SK-N-SH (cell line): Measurements from ENCODE around the gene TTN. TPM values are rescaled to one million over a fixed set of nuclear protein-coding genes. Genes with fewer than 3 reads are reported as not detected.

Experiments used
- CTCF ChIA-PET: fragments of 300-600, 350-600 bp; formaldehyde crosslinking; extraction: SDS; loops from one replicate; lab custom pipeline; 2021; lab: Yijun Ruan, JAX
- POLR2A ChIA-PET: fragments of 350-600 bp; sonication (Branson Sonifier 250); formaldehyde crosslinking; extraction: SDS; loops from one replicate; lab custom pipeline; 2020; ENCODE audit warnings: antibody characterized with exemption, inconsistent platforms; lab: Yijun Ruan, JAX
- DNase-seq: peaks from one replicate; pipeline ENCODE4 v3.0.0; 2012
- H2AFZ ChIP-seq: fragments of 200-600 bp; sonication (generic); 2 replicates; pipeline ENCODE4 v1.8.1; 2016; ENCODE audit warnings: antibody characterized with exemption, mild to moderate bottlenecking, low read depth
- H3F3A ChIP-seq: fragments of 200-600 bp; sonication (generic); replicated peaks from 2 replicates; pipeline ENCODE3; 2016; ENCODE audit warnings: antibody characterized with exemption, mild to moderate bottlenecking; ENCODE audit not compliant: insufficient read depth
- H3K27ac ChIP-seq, 2 experiments: fragments of 200-500 bp in 1 of 2; fragments of 200-600 bp in 1 of 2; sonication (Bioruptor generic) in 1 of 2; sonication (generic), shearing (Covaris generic) in 1 of 2; 2 replicates each; pipeline versions ENCODE4 v1.5.1 to v1.6.1; 2014 to 2016; ENCODE audit warnings: low read depth in 2 of 2, inconsistent platforms in 1 of 2, low read length in 1 of 2, mild to moderate bottlenecking in 1 of 2, mixed read lengths in 1 of 2
- H3K27me3 ChIP-seq: fragments of 200-600 bp; sonication (generic), shearing (Covaris generic); 2 replicates; pipeline ENCODE4 v1.6.1; 2016; ENCODE audit warnings: mixed run types; ENCODE audit not compliant: insufficient read depth
- H3K36me3 ChIP-seq, 2 experiments: fragments of 200-500 bp in 1 of 2; fragments of 200-600 bp in 1 of 2; sonication (Bioruptor generic) in 1 of 2; sonication (generic) in 1 of 2; replicated peaks in 1 of 2; 2 replicates each; pipeline versions ENCODE3 to v1.5.1; 2014 to 2016; ENCODE audit warnings: low read length in 1 of 2, mild to moderate bottlenecking in 1 of 2; ENCODE audit not compliant: insufficient read depth in 2 of 2, control insufficient read depth in 1 of 2
- H3K4me1 ChIP-seq, 2 experiments: fragments of 200-500 bp in 1 of 2; fragments of 200-600 bp in 1 of 2; sonication (Bioruptor generic) in 1 of 2; sonication (generic), shearing (Covaris generic) in 1 of 2; 2 replicates each; pipeline versions ENCODE4 v1.5.1 to v1.6.1; 2014 to 2016; ENCODE audit warnings: low read depth in 1 of 2, low read length in 1 of 2, mixed run types in 1 of 2; ENCODE audit not compliant: insufficient read depth in 2 of 2, control insufficient read depth in 1 of 2
- H3K4me2 ChIP-seq: fragments of 200-600 bp; sonication (generic), shearing (Covaris generic); 2 replicates; pipeline ENCODE4 v1.6.1; 2017; ENCODE audit warnings: mixed run types
- H3K4me3 ChIP-seq, 2 experiments: fragments of 200-500 bp in 1 of 2; fragments of 200-600 bp in 1 of 2; sonication (Bioruptor generic) in 1 of 2; sonication (generic), shearing (Covaris generic) in 1 of 2; 2 replicates each; pipeline versions ENCODE4 v1.5.1 to v1.8.1; 2014 to 2016; ENCODE audit warnings: low read depth in 2 of 2, inconsistent platforms in 1 of 2, low read length in 1 of 2, mild to moderate bottlenecking in 1 of 2, mixed read lengths in 1 of 2, moderate library complexity in 1 of 2
- H3K79me2 ChIP-seq: fragments of 200-600 bp; sonication (generic); 2 replicates; pipeline ENCODE4 v1.8.1; 2017; ENCODE audit warnings: mild to moderate bottlenecking; ENCODE audit not compliant: insufficient read depth
- H3K9ac ChIP-seq: fragments of 200-600 bp; sonication (generic); 2 replicates; pipeline ENCODE4 v1.6.1; 2017; ENCODE audit warnings: mixed run types
- H3K9me2 ChIP-seq: fragments of 200-600 bp; sonication (generic); 2 replicates; pipeline ENCODE4 v1.6.1; 2017; ENCODE audit warnings: mixed run types
- H3K9me3 ChIP-seq: fragments of 200-600 bp; sonication (generic); 2 replicates; pipeline ENCODE4 v1.6.1; 2017; ENCODE audit warnings: mixed run types, mild to moderate bottlenecking, moderate library complexity
- H4K20me1 ChIP-seq: fragments of 200-600 bp; sonication (generic); 2 replicates; pipeline ENCODE4 v1.6.1; 2017; ENCODE audit warnings: mild to moderate bottlenecking, mixed run types; ENCODE audit not compliant: insufficient read depth
- CHD2 ChIP-seq: fragments of 150-350 bp; IDR thresholded peaks from 2 replicates; pipeline ENCODE4 v1.6.1; 2018; ENCODE audit warnings: low read length; ENCODE audit not compliant: partially characterized antibody
- CTCF ChIP-seq: fragments of 200-600 bp; sonication (generic); IDR thresholded peaks from 2 replicates; pipeline ENCODE4 v1.6.1; 2017; ENCODE audit warnings: antibody characterized with exemption, mild to moderate bottlenecking, moderate library complexity
- FOSL2 ChIP-seq: IDR thresholded peaks from 2 replicates; pipeline ENCODE4 v1.4.0; 2012; ENCODE audit warnings: low read depth, mild to moderate bottlenecking, moderate library complexity, borderline replicate concordance
- FOXJ3 ChIP-seq: sonication (generic); formaldehyde crosslinking; IDR thresholded peaks from 2 replicates; pipeline ENCODE4 v1.5.1; 2020; ENCODE audit warnings: mild to moderate bottlenecking, missing genetic modification reagents
- GATA2 ChIP-seq: sonication (generic); formaldehyde crosslinking; IDR thresholded peaks from 2 replicates; pipeline ENCODE4 v1.5.0; 2020; ENCODE audit warnings: mild to moderate bottlenecking, missing genetic modification reagents
- MXI1 ChIP-seq: IDR thresholded peaks from 2 replicates; pipeline ENCODE4 v1.6.1; 2012; ENCODE audit warnings: mild to moderate bottlenecking, low read depth, low read length, improper control_type of control experiment
- PBX3 ChIP-seq: IDR thresholded peaks from 2 replicates; pipeline ENCODE4; 2012
- SIN3A ChIP-seq: IDR thresholded peaks from 2 replicates; pipeline ENCODE4 v1.6.1; 2012; ENCODE audit warnings: low read depth, mild to moderate bottlenecking, low read length, moderate library complexity, borderline replicate concordance
- USF2 ChIP-seq: fragments of 150-350 bp; IDR thresholded peaks from 2 replicates; pipeline ENCODE4 v1.6.1; 2017; ENCODE audit warnings: antibody characterized with exemption, low read length, low read depth, borderline replicate concordance
- WGBS: methylation state at CpG from one replicate; pipeline ENCODE4 v1.1.6; 2017; ENCODE audit warnings: low lambda C conversion rate; 5-methylcytosine and 5-hydroxymethylcytosine counted together
- polyA plus RNA-seq, 3 experiments: library from polyadenylated mRNA; depleted of rRNA; stranded (reverse); fragments of >200 nt; gene quantifications; 2 replicates each; pipeline ENCODE4 v1.2.3, GENCODE V29; 2012
- TF ChIP-seq, protein P1 (sequence below): IDR thresholded peaks from 2 replicates; pipeline ENCODE4 v1.4.0; 2012; ENCODE audit warnings: low read depth, borderline replicate concordance
- TF ChIP-seq, protein P2 (sequence below): IDR thresholded peaks from 2 replicates; pipeline ENCODE4 v1.4.0; 2012; ENCODE audit warnings: low read depth

Gene TTN
- polyA plus RNA-seq, 1 of the 3 experiments (the other 2 are of a cell fraction), result 0.08 TPM

DNA sequence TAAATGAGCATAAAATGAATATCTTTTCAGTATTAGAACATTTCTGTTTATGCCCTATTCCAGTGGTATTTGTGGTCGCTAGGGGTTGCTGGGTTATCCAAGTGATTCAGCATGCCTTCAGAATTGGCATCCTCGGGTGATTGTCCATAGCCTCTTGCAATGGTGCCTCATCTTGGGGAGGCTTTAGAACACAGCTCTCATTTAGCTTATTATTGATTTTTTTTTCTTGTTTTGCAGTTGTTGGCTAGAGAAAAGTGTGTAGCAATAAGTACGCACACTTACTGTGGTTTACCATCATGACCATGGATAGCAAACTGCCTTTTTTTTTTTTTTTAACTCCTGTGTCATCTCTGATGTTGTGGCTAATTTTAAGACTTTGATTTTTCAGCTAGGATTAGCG, 293.3 kb downstream of the TTN start:
- no peaks in the 10 kb centered on the region for H4K20me1 ChIP-seq
- H3F3A ChIP-seq, result peaks cover 9% of the 10 kb centered on the region
- H3K9ac ChIP-seq, result no peak overlapping the region
- H3K27me3 ChIP-seq, result no peaks in the 10 kb centered on the region
- POLR2A ChIA-PET, result no interaction called here
- H3K4me1 ChIP-seq, result no peaks in the 10 kb centered on the region; a peak in 1 of 4 replicates
- no peak overlapping the region for H3K4me2 ChIP-seq
- H3K36me3 ChIP-seq, result peaks cover 33 to 39% of the 10 kb centered on the region in 2 experiments
- no peak overlapping the region for H3K4me3 ChIP-seq
- no peak for TF ChIP-seq CHD2
- no peak for TF ChIP-seq FOSL2
- TF ChIP-seq FOXJ3 (CRISPR knock-in tag), result no peak
- no peak for TF ChIP-seq PBX3
- no peak for TF ChIP-seq MXI1
- TF ChIP-seq, protein P1, sequence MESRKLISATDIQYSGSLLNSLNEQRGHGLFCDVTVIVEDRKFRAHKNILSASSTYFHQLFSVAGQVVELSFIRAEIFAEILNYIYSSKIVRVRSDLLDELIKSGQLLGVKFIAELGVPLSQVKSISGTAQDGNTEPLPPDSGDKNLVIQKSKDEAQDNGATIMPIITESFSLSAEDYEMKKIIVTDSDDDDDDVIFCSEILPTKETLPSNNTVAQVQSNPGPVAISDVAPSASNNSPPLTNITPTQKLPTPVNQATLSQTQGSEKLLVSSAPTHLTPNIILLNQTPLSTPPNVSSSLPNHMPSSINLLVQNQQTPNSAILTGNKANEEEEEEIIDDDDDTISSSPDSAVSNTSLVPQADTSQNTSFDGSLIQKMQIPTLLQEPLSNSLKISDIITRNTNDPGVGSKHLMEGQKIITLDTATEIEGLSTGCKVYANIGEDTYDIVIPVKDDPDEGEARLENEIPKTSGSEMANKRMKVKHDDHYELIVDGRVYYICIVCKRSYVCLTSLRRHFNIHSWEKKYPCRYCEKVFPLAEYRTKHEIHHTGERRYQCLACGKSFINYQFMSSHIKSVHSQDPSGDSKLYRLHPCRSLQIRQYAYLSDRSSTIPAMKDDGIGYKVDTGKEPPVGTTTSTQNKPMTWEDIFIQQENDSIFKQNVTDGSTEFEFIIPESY, result no peak
- TF ChIP-seq CTCF, result no peak
- TF ChIP-seq SIN3A, result no peak
- TF ChIP-seq GATA2 (CRISPR knock-in tag), result no peak
- TF ChIP-seq, protein P2, sequence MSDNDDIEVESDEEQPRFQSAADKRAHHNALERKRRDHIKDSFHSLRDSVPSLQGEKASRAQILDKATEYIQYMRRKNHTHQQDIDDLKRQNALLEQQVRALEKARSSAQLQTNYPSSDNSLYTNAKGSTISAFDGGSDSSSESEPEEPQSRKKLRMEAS, result no peak
- no peak for TF ChIP-seq USF2
- TF ChIP-seq, all 33 proteins: peak for 0
- Histone ChIP-seq H3K79me2 (peaks cover 13% of the 10 kb centered on the region), H3K9me2 (0 out of 2 replicates have a peak, but pooled peaks cover 3% of the 10 kb centered on the region), H2AFZ (no peak overlapping the region), H3K9me3 (no peaks in the 10 kb centered on the region), H3K27ac (no peak overlapping the region; a peak in 1 of 4 replicates)
- CTCF ChIA-PET, result no interaction called here
- DNase-seq, result no peak
- WGBS, result 91% methylated on average over 4 of the region's 4 CpGs
